T-helper 17 cell (primary cell): ENCODE results near the gene PRX. TPM values are rescaled to one million over a fixed set of nuclear protein-coding genes. Genes with fewer than 3 reads are reported as not detected.
"Not testable (repeated sequence)": the region's sequence is repeated elsewhere in the genome, so short reads cannot be mapped to it uniquely, and the experiment has no call there.

Source experiments
- ATAC-seq: fragments of 150-1000 bp; cut with Tn5 transposase; 2 replicates; pipeline ENCODE4 v1.10.0; 2021; ENCODE audit warnings: mild to moderate bottlenecking, moderate library complexity
- DNase-seq, 3 donors: peaks; one replicate each; pipeline versions ENCODE4 v3.0.0 to v3.0.0-alpha.2; 2020 to 2021
- H3K9me3 ChIP-seq: one replicate; pipeline ENCODE4 v1.7.0; 2013; ENCODE audit warnings: low read length, mild to moderate bottlenecking; ENCODE audit not compliant: control insufficient read depth, poor library complexity, severe bottlenecking
- H3K27ac Mint-ChIP-seq: one replicate; pipeline ENCODE4 v1.8.0; 2022; ENCODE audit warnings: mild to moderate bottlenecking, moderate library complexity, mixed read lengths
- H3K27me3 Mint-ChIP-seq: one replicate; pipeline ENCODE4 v1.8.0; 2022; ENCODE audit warnings: mixed read lengths
- H3K36me3 Mint-ChIP-seq: one replicate; pipeline ENCODE4 v1.8.0; 2022; ENCODE audit warnings: low read depth, mixed read lengths
- H3K4me1 Mint-ChIP-seq: one replicate; pipeline ENCODE4 v1.8.0; 2022; ENCODE audit warnings: mild to moderate bottlenecking, mixed read lengths
- H3K4me3 Mint-ChIP-seq: one replicate; pipeline ENCODE4 v1.8.0; 2022; ENCODE audit warnings: mild to moderate bottlenecking, moderate library complexity, mixed read lengths
- total RNA-seq, 4 donors: library from RNA in 2 of 4; stranded (reverse) in 2 of 4; gene quantifications; one replicate each; pipeline ENCODE4 v1.2.3 and lab custom pipeline; 2022 to 2026

The PRX gene
- total RNA-seq (1 to 10 TPM; 1.5 to 1.7 TPM), total RNA-seq (lab: John Stamatoyannopoulos, UW) (5.8 to 9.7 reads per million in 2 donors)

- ATAC-seq (no peak), DNase-seq (no peak)
- Mint-ChIP-seq H3K4me1 (peaks cover 17% of the 10 kb centered on the region), H3K36me3 (peaks cover 2% of the 10 kb centered on the region), H3K4me3 (no peak within 1 kb of the TSS), H3K27ac (no peak within 1 kb of the TSS), H3K27me3 (peaks cover 4% of the 10 kb centered on the region)
- no peaks in the 10 kb centered on the region for H3K9me3 ChIP-seq
Observed at GRCh38 chr19:40413291-40413845, at the start of gene PRX. PRX (minus strand) TSS chr19:40413378; CDS start chr19:40407932, 5,446 bp downstream.

- Mint-ChIP-seq H3K36me3 (peaks cover 5% of the 10 kb centered on the region), H3K27me3 (peaks cover 7% of the 10 kb centered on the region), H3K4me3 (no peak overlapping the region), H3K4me1 (peaks cover 24% of the 10 kb centered on the region), H3K27ac (peak overlapping the region; percentile 49)
- H3K9me3 ChIP-seq, result no peaks in the 10 kb centered on the region
- DNase-seq (no peak), ATAC-seq (no peak)
Observed at GRCh38 chr19:40461669-40462221, 48.6 kb upstream of the PRX start.

- H3K9me3 ChIP-seq, result no peaks in the 10 kb centered on the region
- Mint-ChIP-seq H3K27me3 (no peaks in the 10 kb centered on the region), H3K36me3 (no peaks in the 10 kb centered on the region), H3K27ac (no peak overlapping the region), H3K4me3 (no peak overlapping the region), H3K4me1 (peaks cover 11% of the 10 kb centered on the region)
- no peak for DNase-seq
- ATAC-seq, result no peak
Observed at GRCh38 chr19:40460185-40460584, 47.0 kb upstream of the PRX start.

GRCh38 chr19:40458597-40458974, 45.4 kb upstream of the PRX start:
- Mint-ChIP-seq H3K4me3 (peak overlapping the region; percentile 15), H3K36me3 (no peaks in the 10 kb centered on the region), H3K27me3 (no peaks in the 10 kb centered on the region), H3K27ac (no peak overlapping the region), H3K4me1 (peaks cover 5% of the 10 kb centered on the region)
- ATAC-seq (no peak), DNase-seq (no peak)
- H3K9me3 ChIP-seq, result no peaks in the 10 kb centered on the region

- Mint-ChIP-seq H3K36me3 (no peaks in the 10 kb centered on the region), H3K27ac (no peak overlapping the region), H3K27me3 (no peaks in the 10 kb centered on the region), H3K4me1 (peaks cover 5% of the 10 kb centered on the region), H3K4me3 (no peak overlapping the region)
- ATAC-seq (no peak), DNase-seq (no peak)
- no peaks in the 10 kb centered on the region for H3K9me3 ChIP-seq
Observed at GRCh38 chr19:40457953-40458596, 44.9 kb upstream of the PRX start.

- no peak overlapping the region for H3K27ac Mint-ChIP-seq
- H3K4me1 Mint-ChIP-seq, result peaks cover 5% of the 10 kb centered on the region
- no peaks in the 10 kb centered on the region for H3K9me3 ChIP-seq
- no peaks in the 10 kb centered on the region for H3K36me3 Mint-ChIP-seq
- no peaks in the 10 kb centered on the region for H3K27me3 Mint-ChIP-seq
- no peak overlapping the region for H3K4me3 Mint-ChIP-seq
- ATAC-seq (no peak), DNase-seq (no peak)
Observed at GRCh38 chr19:40457048-40457447, 43.9 kb upstream of the PRX start.

- not testable (repeated sequence) for H3K36me3 Mint-ChIP-seq, DNase-seq, H3K4me1 Mint-ChIP-seq, ATAC-seq, H3K9me3 ChIP-seq, H3K27ac Mint-ChIP-seq, H3K4me3 Mint-ChIP-seq, H3K27me3 Mint-ChIP-seq
Observed at GRCh38 chr19:40453943-40454342, 40.8 kb upstream of the PRX start.

- H3K4me3 Mint-ChIP-seq, result no peak overlapping the region
- ATAC-seq (no peak), DNase-seq (no peak)
- H3K27me3 Mint-ChIP-seq, result no peaks in the 10 kb centered on the region
- no peaks in the 10 kb centered on the region for H3K36me3 Mint-ChIP-seq
- H3K9me3 ChIP-seq, result no peaks in the 10 kb centered on the region
- H3K4me1 Mint-ChIP-seq, result no peaks in the 10 kb centered on the region
- no peak overlapping the region for H3K27ac Mint-ChIP-seq
Observed at GRCh38 chr19:40453151-40453735, 40.1 kb upstream of the PRX start.

GRCh38 chr19:40452016-40452415, 38.8 kb upstream of the PRX start:
- ATAC-seq (no peak), DNase-seq (no peak)
- no peaks in the 10 kb centered on the region for H3K27me3 Mint-ChIP-seq
- H3K36me3 Mint-ChIP-seq, result no peaks in the 10 kb centered on the region
- no peaks in the 10 kb centered on the region for H3K4me1 Mint-ChIP-seq
- H3K9me3 ChIP-seq, result no peaks in the 10 kb centered on the region
- no peak overlapping the region for H3K4me3 Mint-ChIP-seq
- no peak overlapping the region for H3K27ac Mint-ChIP-seq

GRCh38 chr19:40450664-40451063, 37.5 kb upstream of the PRX start:
- Mint-ChIP-seq H3K27ac (no peak overlapping the region), H3K36me3 (no peaks in the 10 kb centered on the region), H3K4me3 (no peak overlapping the region), H3K27me3 (no peaks in the 10 kb centered on the region), H3K4me1 (no peaks in the 10 kb centered on the region)
- ATAC-seq, result no peak
- DNase-seq, result no peak
- H3K9me3 ChIP-seq, result no peaks in the 10 kb centered on the region

- H3K27ac Mint-ChIP-seq, result no peak overlapping the region
Observed at GRCh38 chr19:40449506-40449905, 36.3 kb upstream of the PRX start.

GRCh38 chr19:40446263-40446784, 33.1 kb upstream of the PRX start:
- no peaks in the 10 kb centered on the region for H3K27me3 Mint-ChIP-seq
- ATAC-seq (no peak), DNase-seq (no peak)
- peaks cover 5% of the 10 kb centered on the region for H3K36me3 Mint-ChIP-seq
- H3K9me3 ChIP-seq, result no peaks in the 10 kb centered on the region
- H3K4me1 Mint-ChIP-seq, result peaks cover 14% of the 10 kb centered on the region
- H3K27ac Mint-ChIP-seq, result peak overlapping the region; percentile 92
- peak overlapping the region; percentile 75 for H3K4me3 Mint-ChIP-seq

More at GRCh38 chr19:40449506-40449905, 36.3 kb upstream of the PRX start:
- DNase-seq, result no peak
- no peaks in the 10 kb centered on the region for H3K36me3 Mint-ChIP-seq
- H3K9me3 ChIP-seq, result no peaks in the 10 kb centered on the region
- no peaks in the 10 kb centered on the region for H3K27me3 Mint-ChIP-seq
- peaks cover 4% of the 10 kb centered on the region for H3K4me1 Mint-ChIP-seq
- H3K4me3 Mint-ChIP-seq, result no peak overlapping the region
- no peak for ATAC-seq

- no peak for DNase-seq
- H3K9me3 ChIP-seq, result no peaks in the 10 kb centered on the region
- no peak for ATAC-seq
- peaks cover 14% of the 10 kb centered on the region for H3K4me1 Mint-ChIP-seq
- no peaks in the 10 kb centered on the region for H3K27me3 Mint-ChIP-seq
- peak overlapping the region; percentile 92 for H3K27ac Mint-ChIP-seq
- peaks cover 5% of the 10 kb centered on the region for H3K36me3 Mint-ChIP-seq
- H3K4me3 Mint-ChIP-seq, result no peak overlapping the region
Observed at GRCh38 chr19:40445780-40446262, 32.6 kb upstream of the PRX start.
